ENCODE measurements around the gene PLA2G5. TPM values are rescaled to one million over a fixed set of nuclear protein-coding genes. Genes with fewer than 3 reads are reported as not detected.

The PLA2G5 gene
- total RNA-seq, 1 experiment from 2014 or later = not detected

DNA sequence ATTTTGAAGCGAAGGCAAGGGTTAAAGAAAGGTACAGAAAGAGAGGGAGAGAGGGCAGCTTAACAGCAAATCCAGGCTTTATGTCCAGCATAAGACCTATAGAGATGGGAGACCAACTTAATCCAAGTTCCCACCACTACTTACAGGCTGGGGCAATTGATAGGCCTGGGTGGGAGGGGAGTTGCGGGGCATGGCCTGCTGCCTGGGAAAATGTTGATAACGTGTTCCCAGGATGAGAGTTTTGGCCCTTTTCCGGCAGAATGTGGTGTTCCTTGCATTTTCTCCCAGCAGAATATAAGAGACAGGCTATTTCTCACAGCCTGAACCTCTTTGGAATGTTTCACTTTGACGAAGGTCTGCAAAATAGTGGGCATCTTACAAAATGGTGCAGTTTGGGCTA is 34.9 kb upstream of the PLA2G5 start:
- H3K27me3 Mint-ChIP-seq (ENCODE audit: insufficient read depth, unreplicated experiment) = no peaks in the 10 kb centered on the region

DNA sequence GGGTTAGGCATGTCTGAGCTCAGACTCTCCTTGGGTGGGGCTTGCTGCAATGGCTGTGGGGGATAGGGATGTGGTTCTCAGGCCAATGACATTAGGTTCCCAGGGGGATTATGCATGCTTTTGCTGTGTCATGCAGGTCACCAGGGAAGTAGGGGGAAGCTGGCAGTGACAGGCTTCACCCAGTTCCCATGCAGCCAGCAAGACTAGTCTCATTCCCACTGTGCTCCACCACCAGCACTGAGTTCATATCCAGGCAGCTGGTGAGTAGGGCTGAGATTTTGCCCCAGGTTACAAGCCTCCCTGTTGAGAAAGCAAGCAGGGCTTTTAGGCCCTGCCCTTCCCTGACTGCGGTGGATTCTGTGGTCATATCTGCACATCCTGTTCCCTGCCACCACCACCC is 32.1 kb upstream of the PLA2G5 start:
- no peak overlapping the region for H3K4me3 Mint-ChIP-seq (ENCODE audit: unreplicated experiment)
- ChIA-PET CTCF (no interaction called here), POLR2A (no interaction called here)
- peaks cover 21% of the 10 kb centered on the region for H3K9me3 Mint-ChIP-seq (ENCODE audit: unreplicated experiment)
- no peaks in the 10 kb centered on the region for H3K36me3 Mint-ChIP-seq (ENCODE audit: insufficient read depth, unreplicated experiment)
- Histone ChIP-seq H3K27me3 (replicated peaks; ENCODE audit: control insufficient read depth, insufficient read depth, low read length) (no peaks in the 10 kb centered on the region), H3K4me3 (ENCODE audit: low read depth, low read length) (no peak overlapping the region), H3K4me1 (no peaks in the 10 kb centered on the region), H3K36me3 (ENCODE audit: control insufficient read depth, insufficient read depth, low read length) (no peaks in the 10 kb centered on the region), H3K9me3 (peaks cover 8% of the 10 kb centered on the region; the same call in 1 of the 2 replicates)
- H3K4me1 Mint-ChIP-seq (ENCODE audit: low read depth, unreplicated experiment) = no peaks in the 10 kb centered on the region
- DNase-seq = no peak
- TF ChIP-seq, protein P1, sequence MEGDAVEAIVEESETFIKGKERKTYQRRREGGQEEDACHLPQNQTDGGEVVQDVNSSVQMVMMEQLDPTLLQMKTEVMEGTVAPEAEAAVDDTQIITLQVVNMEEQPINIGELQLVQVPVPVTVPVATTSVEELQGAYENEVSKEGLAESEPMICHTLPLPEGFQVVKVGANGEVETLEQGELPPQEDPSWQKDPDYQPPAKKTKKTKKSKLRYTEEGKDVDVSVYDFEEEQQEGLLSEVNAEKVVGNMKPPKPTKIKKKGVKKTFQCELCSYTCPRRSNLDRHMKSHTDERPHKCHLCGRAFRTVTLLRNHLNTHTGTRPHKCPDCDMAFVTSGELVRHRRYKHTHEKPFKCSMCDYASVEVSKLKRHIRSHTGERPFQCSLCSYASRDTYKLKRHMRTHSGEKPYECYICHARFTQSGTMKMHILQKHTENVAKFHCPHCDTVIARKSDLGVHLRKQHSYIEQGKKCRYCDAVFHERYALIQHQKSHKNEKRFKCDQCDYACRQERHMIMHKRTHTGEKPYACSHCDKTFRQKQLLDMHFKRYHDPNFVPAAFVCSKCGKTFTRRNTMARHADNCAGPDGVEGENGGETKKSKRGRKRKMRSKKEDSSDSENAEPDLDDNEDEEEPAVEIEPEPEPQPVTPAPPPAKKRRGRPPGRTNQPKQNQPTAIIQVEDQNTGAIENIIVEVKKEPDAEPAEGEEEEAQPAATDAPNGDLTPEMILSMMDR (IDR thresholded peaks at IDR 0.05; ENCODE audit: insufficient read depth in 1 of 2, low read depth in 1 of 2, low read length in 1 of 2, severe bottlenecking in 1 of 2, unreplicated experiment in 1 of 2) = no peak
- H3K27me3 Mint-ChIP-seq (ENCODE audit: insufficient read depth, unreplicated experiment) = no peaks in the 10 kb centered on the region
- no TSS peak for BruUV-seq (replicated peaks)
- H3K27ac Mint-ChIP-seq (ENCODE audit: unreplicated experiment) = no peak overlapping the region
- intact Hi-C loops (cut with micrococcal nuclease; ENCODE audit: unreplicated experiment) = no loop called here

More for the DNA sequence above, 34.9 kb upstream of the PLA2G5 start:
- Mint-ChIP-seq H3K27ac (ENCODE audit: unreplicated experiment) (no peak overlapping the region), H3K9me3 (ENCODE audit: unreplicated experiment) (peaks cover 22% of the 10 kb centered on the region), H3K4me1 (ENCODE audit: low read depth, unreplicated experiment) (peaks cover 3% of the 10 kb centered on the region), H3K4me3 (ENCODE audit: unreplicated experiment) (no peak overlapping the region), H3K36me3 (ENCODE audit: insufficient read depth, unreplicated experiment) (no peaks in the 10 kb centered on the region)
- DNase-seq = no peak
- Histone ChIP-seq H3K9me3 (peaks cover 8% of the 10 kb centered on the region; the same call in 1 of the 2 replicates), H3K4me3 (ENCODE audit: low read depth, low read length) (no peak overlapping the region), H3K27me3 (replicated peaks; ENCODE audit: control insufficient read depth, insufficient read depth, low read length) (no peaks in the 10 kb centered on the region), H3K36me3 (ENCODE audit: control insufficient read depth, insufficient read depth, low read length) (no peaks in the 10 kb centered on the region), H3K4me1 (no peaks in the 10 kb centered on the region)
- ChIA-PET CTCF (no interaction called here), POLR2A (no interaction called here)
- intact Hi-C loops (cut with micrococcal nuclease; ENCODE audit: unreplicated experiment) = no loop called here
- BruUV-seq (replicated peaks) = no TSS peak
- TF ChIP-seq, protein P1 (IDR thresholded peaks at IDR 0.05; ENCODE audit: insufficient read depth in 1 of 2, low read depth in 1 of 2, low read length in 1 of 2, severe bottlenecking in 1 of 2, unreplicated experiment in 1 of 2) = no peak

- H3K4me3 ChIP-seq (ENCODE audit: low read depth, low read length) = no peak overlapping the region
- no peak overlapping the region for H3K4me3 Mint-ChIP-seq (ENCODE audit: unreplicated experiment)
- intact Hi-C loops (cut with micrococcal nuclease; ENCODE audit: unreplicated experiment) = no loop called here
- TF ChIP-seq, protein P1 (IDR thresholded peaks at IDR 0.05; ENCODE audit: insufficient read depth in 1 of 2, low read depth in 1 of 2, low read length in 1 of 2, severe bottlenecking in 1 of 2, unreplicated experiment in 1 of 2) = no peak
- H3K36me3 ChIP-seq (ENCODE audit: control insufficient read depth, insufficient read depth, low read length) = no peaks in the 10 kb centered on the region
- no TSS peak for BruUV-seq (replicated peaks)
- ChIA-PET POLR2A (no interaction called here), CTCF (no interaction called here)
- H3K9me3 Mint-ChIP-seq (ENCODE audit: unreplicated experiment) = peaks cover 11% of the 10 kb centered on the region
- no peaks in the 10 kb centered on the region for H3K4me1 ChIP-seq
- no peak overlapping the region for H3K27ac Mint-ChIP-seq (ENCODE audit: unreplicated experiment)
- H3K9me3 ChIP-seq = peaks cover 4% of the 10 kb centered on the region
- no peaks in the 10 kb centered on the region for H3K27me3 Mint-ChIP-seq (ENCODE audit: insufficient read depth, unreplicated experiment)
- no peaks in the 10 kb centered on the region for H3K27me3 ChIP-seq (replicated peaks; ENCODE audit: control insufficient read depth, insufficient read depth, low read length)
- DNase-seq = no peak
- H3K36me3 Mint-ChIP-seq (ENCODE audit: insufficient read depth, unreplicated experiment) = peaks cover 5% of the 10 kb centered on the region
- no peaks in the 10 kb centered on the region for H3K4me1 Mint-ChIP-seq (ENCODE audit: low read depth, unreplicated experiment)
Measured at GRCh38 chr1:20047096-20047495, 22.9 kb upstream of the PLA2G5 start.

All from Caco-2 (cell line).